IMR-90 (cell line): ENCODE data around the gene DSTYK. TPM values are rescaled to one million over a fixed set of nuclear protein-coding genes. Genes with fewer than 3 reads are reported as not detected.
A peak's percentile ranks its signal among the peaks of the same experiment; 100 is the strongest.

Experiments used
- ATAC-seq: fragments of 200-7000 bp; cut with Tn5 transposase; 2 replicates; pipeline ENCODE4 v1.9.1; 2020; ENCODE audit warnings: low read depth, mild to moderate bottlenecking, moderate library complexity
- BruUV-seq: library from RNA; stranded (reverse); fragments of 400-500 nt; replicated peaks from 2 replicates; lab custom pipeline; 2021; lab: Mats Ljungman, UMichigan
- CTCF ChIA-PET: fragments of 300-600 bp; formaldehyde crosslinking; extraction: SDS; loops from one replicate; lab custom pipeline; 2021; ENCODE audit warnings: antibody characterized with exemption; lab: Yijun Ruan, JAX
- POLR2A ChIA-PET: fragments of 300-600 bp; sonication (Branson Sonifier 250); formaldehyde crosslinking; loops from one replicate; lab custom pipeline; 2022; ENCODE audit warnings: antibody characterized with exemption; ENCODE audit not compliant: unreplicated experiment; lab: Charles Lee
- DNase-seq: peaks from one replicate; pipeline ENCODE4 v3.0.0; 2013
- H2AFZ ChIP-seq: replicated peaks from 2 replicates; pipeline ENCODE3; 2013; ENCODE audit warnings: low read length, mild to moderate bottlenecking; ENCODE audit not compliant: poor library complexity
- H2AK5ac ChIP-seq: 2 replicates; pipeline ENCODE4 v1.6.1; 2013; ENCODE audit warnings: low read depth, low read length, inconsistent platforms
- H2AK9ac ChIP-seq: replicated peaks from 2 replicates; pipeline ENCODE3; 2013; ENCODE audit warnings: mild to moderate bottlenecking, low read depth, low read length, moderate library complexity; ENCODE audit not compliant: poor library complexity
- H2BK120ac ChIP-seq: 2 replicates; pipeline ENCODE4 v1.6.1; 2013; ENCODE audit warnings: low read depth, low read length, inconsistent platforms
- H2BK15ac ChIP-seq: 3 replicates; pipeline ENCODE4 v1.6.1; 2013; ENCODE audit warnings: low read depth, low read length, inconsistent platforms
- H2BK20ac ChIP-seq: 2 replicates; pipeline ENCODE4 v1.6.1; 2013; ENCODE audit warnings: low read depth, mild to moderate bottlenecking, inconsistent platforms, low read length, moderate library complexity
- H2BK5ac ChIP-seq: 2 replicates; pipeline ENCODE4 v1.6.1; 2013; ENCODE audit warnings: mild to moderate bottlenecking, low read depth, low read length, inconsistent platforms; ENCODE audit not compliant: poor library complexity, severe bottlenecking
- H3K14ac ChIP-seq: replicated peaks from 2 replicates; pipeline ENCODE4 v1.6.1; 2013; ENCODE audit warnings: low read depth, low read length, inconsistent platforms
- H3K18ac ChIP-seq: 2 replicates; pipeline ENCODE4 v1.6.1; 2013; ENCODE audit warnings: low read depth, low read length, control low read depth
- H3K23ac ChIP-seq: 2 replicates; pipeline ENCODE4 v1.6.1; 2013; ENCODE audit warnings: low read depth, low read length, inconsistent platforms
- H3K27ac ChIP-seq: 2 replicates; pipeline ENCODE4 v1.5.1; 2013; ENCODE audit warnings: mild to moderate bottlenecking, control low read depth, low read length; ENCODE audit not compliant: insufficient read depth
- H3K27me3 ChIP-seq: 2 replicates; pipeline ENCODE4 v1.6.1; 2013; ENCODE audit warnings: low read length; ENCODE audit not compliant: control insufficient read depth, insufficient read depth
- H3K36me3 ChIP-seq: 2 replicates; pipeline ENCODE4 v1.6.1; 2013; ENCODE audit warnings: low read length, mixed read lengths; ENCODE audit not compliant: control insufficient read depth, insufficient read depth
- H3K4ac ChIP-seq: 2 replicates; pipeline ENCODE4 v1.6.1; 2013; ENCODE audit warnings: low read depth, low read length, inconsistent platforms
- H3K4me1 ChIP-seq: 2 replicates; pipeline ENCODE4 v1.6.1; 2013; ENCODE audit warnings: low read length, mixed read lengths; ENCODE audit not compliant: control insufficient read depth, insufficient read depth
- H3K4me2 ChIP-seq: 2 replicates; pipeline ENCODE4 v1.6.1; 2013; ENCODE audit warnings: low read depth, mild to moderate bottlenecking, control low read depth, low read length, moderate library complexity
- H3K4me3 ChIP-seq: 2 replicates; pipeline ENCODE4 v1.5.1; 2013; ENCODE audit warnings: low read depth, mild to moderate bottlenecking, control low read depth, low read length, moderate library complexity; ENCODE audit not compliant: insufficient read depth
- H3K56ac ChIP-seq: 2 replicates; pipeline ENCODE4 v1.6.1; 2013; ENCODE audit warnings: low read length, inconsistent platforms; ENCODE audit not compliant: insufficient read depth; ENCODE audit errors: extremely low read depth
- H3K79me1 ChIP-seq, 2 experiments: 2 replicates each; pipeline ENCODE4 v1.6.1; 2013; ENCODE audit warnings: low read length in 2 of 2, inconsistent platforms in 1 of 2, low read depth in 1 of 2
- H3K9ac ChIP-seq: 2 replicates; pipeline ENCODE4 v1.6.1; 2013; ENCODE audit warnings: low read depth, low read length, control low read depth
- H3K9me1 ChIP-seq: 2 replicates; pipeline ENCODE4 v1.6.1; 2013; ENCODE audit warnings: low read length, inconsistent platforms; ENCODE audit not compliant: insufficient read depth
- H3K9me3 ChIP-seq: 2 replicates; pipeline ENCODE4 v1.6.1; 2013; ENCODE audit warnings: low read length; ENCODE audit not compliant: control insufficient read depth, insufficient read depth
- H4K20me1 ChIP-seq: 2 replicates; pipeline ENCODE4 v1.6.1; 2013; ENCODE audit warnings: low read length, inconsistent platforms; ENCODE audit not compliant: insufficient read depth
- H4K5ac ChIP-seq: 2 replicates; pipeline ENCODE4 v1.6.1; 2013; ENCODE audit warnings: mild to moderate bottlenecking, low read depth, low read length, control low read depth
- H4K8ac ChIP-seq, 2 experiments: 2 replicates each; pipeline ENCODE4 v1.6.1; 2013; ENCODE audit warnings: low read depth in 2 of 2, low read length in 2 of 2, control low read depth in 1 of 2, inconsistent platforms in 1 of 2
- H4K91ac ChIP-seq: 2 replicates; pipeline ENCODE4 v1.6.1; 2013; ENCODE audit warnings: low read depth, low read length, inconsistent platforms; ENCODE audit not compliant: insufficient read depth
- BHLHE40 ChIP-seq: fragments of 150-350 bp; IDR thresholded peaks from 2 replicates; pipeline ENCODE4 v1.6.1; 2016; ENCODE audit warnings: mild to moderate bottlenecking, low read depth, low read length
- CEBPB ChIP-seq: IDR thresholded peaks from 2 replicates; pipeline ENCODE4 v1.6.1; 2012; ENCODE audit warnings: low read depth, low read length, improper control_type of control experiment
- CHD1 ChIP-seq: IDR thresholded peaks from 2 replicates; pipeline ENCODE4 v1.6.1; 2012; ENCODE audit warnings: low read depth, low read length, improper control_type of control experiment
- FOS ChIP-seq: fragments of 150-350 bp; IDR thresholded peaks from 2 replicates; pipeline ENCODE4 v1.6.1; 2016; ENCODE audit warnings: low read depth, low read length
- NFE2L2 ChIP-seq: fragments of 150-350 bp; IDR thresholded peaks from 2 replicates; pipeline ENCODE4 v1.6.1; 2016; ENCODE audit warnings: low read depth, mild to moderate bottlenecking, low read length
- RAD21 ChIP-seq: IDR thresholded peaks from 2 replicates; pipeline ENCODE4 v1.6.1; 2012; ENCODE audit warnings: low read length, improper control_type of control experiment
- RCOR1 ChIP-seq: IDR thresholded peaks from 2 replicates; pipeline ENCODE4 v1.6.1; 2012; ENCODE audit warnings: mild to moderate bottlenecking, low read length, improper control_type of control experiment; ENCODE audit not compliant: insufficient replicate concordance
- RFX5 ChIP-seq: IDR thresholded peaks from 2 replicates; pipeline ENCODE4 v1.8.0; 2012; ENCODE audit warnings: low read depth, mild to moderate bottlenecking, low read length, moderate library complexity
- SMC3 ChIP-seq: fragments of 150-350 bp; IDR thresholded peaks from 2 replicates; pipeline ENCODE4 v1.6.1; 2016; ENCODE audit warnings: low read depth, mild to moderate bottlenecking, antibody characterized with exemption, low read length, moderate library complexity
- WGBS, 2 experiments: methylation state at CpG; one replicate each; pipeline versions ENCODE4 v1.1.5 to v1.1.7; 2013; ENCODE audit warnings: missing lambda C conversion rate in 2 of 2; ENCODE audit not compliant: insufficient read length in 1 of 2; ENCODE audit errors: extremely low coverage in 2 of 2; 5-methylcytosine and 5-hydroxymethylcytosine counted together
- dilution Hi-C: fragments of 300-500 bp; cut with HindIII; formaldehyde crosslinking; loops from one replicate; pipeline ENCODE4 v1.14.3; 2018; ENCODE audit warnings: low sequenced_read_pairs; ENCODE audit not compliant: unreplicated experiment
- in situ Hi-C: fragments of 300-500 bp; cut with MboI; formaldehyde crosslinking; loops from 3 replicates; pipeline ENCODE4 v1.14.3; 2019; ENCODE audit warnings: low sequenced_read_pairs, inconsistent platforms, mixed read lengths
- intact Hi-C: fragments of 100-400 bp; cut with micrococcal nuclease; formaldehyde crosslinking; loops from 2 replicates; pipeline ENCODE4 v1.10.0; 2022
- polyA plus RNA-seq, 3 experiments: library from polyadenylated mRNA; depleted of rRNA; stranded (reverse); fragments of >200 nt; gene quantifications; 2 replicates each; pipeline ENCODE4 v1.2.3, GENCODE V29; 2012; ENCODE audit warnings: low replicate concordance in 1 of 3
- total RNA-seq: library from RNA; depleted of rRNA; stranded (reverse); fragments of >200 nt; gene quantifications from 2 replicates; pipeline ENCODE4 v1.2.3, GENCODE V29; 2012
- TF ChIP-seq, protein P1 (sequence below): fragments of 150-350 bp; IDR thresholded peaks from 2 replicates; pipeline ENCODE4 v1.6.1; 2017; ENCODE audit warnings: mild to moderate bottlenecking, antibody characterized with exemption, low read length, low read depth
- TF ChIP-seq, protein P2 (sequence below): conservative IDR thresholded peaks from 2 replicates; pipeline ENCODE4 v1.5.1; 2012; ENCODE audit warnings: mild to moderate bottlenecking, low read depth, low read length, improper control_type of control experiment
- TF ChIP-seq, protein P3 (sequence below): fragments of 150-350 bp; IDR thresholded peaks from 2 replicates; pipeline ENCODE4 v1.6.1; 2016; ENCODE audit warnings: low read depth, mild to moderate bottlenecking, low read length, moderate library complexity, borderline replicate concordance

Gene DSTYK
- total and polyA plus RNA-seq, 2 of the 4 experiments (the other 2 are of a cell fraction): 8.0 to 18.3 TPM

DNA sequence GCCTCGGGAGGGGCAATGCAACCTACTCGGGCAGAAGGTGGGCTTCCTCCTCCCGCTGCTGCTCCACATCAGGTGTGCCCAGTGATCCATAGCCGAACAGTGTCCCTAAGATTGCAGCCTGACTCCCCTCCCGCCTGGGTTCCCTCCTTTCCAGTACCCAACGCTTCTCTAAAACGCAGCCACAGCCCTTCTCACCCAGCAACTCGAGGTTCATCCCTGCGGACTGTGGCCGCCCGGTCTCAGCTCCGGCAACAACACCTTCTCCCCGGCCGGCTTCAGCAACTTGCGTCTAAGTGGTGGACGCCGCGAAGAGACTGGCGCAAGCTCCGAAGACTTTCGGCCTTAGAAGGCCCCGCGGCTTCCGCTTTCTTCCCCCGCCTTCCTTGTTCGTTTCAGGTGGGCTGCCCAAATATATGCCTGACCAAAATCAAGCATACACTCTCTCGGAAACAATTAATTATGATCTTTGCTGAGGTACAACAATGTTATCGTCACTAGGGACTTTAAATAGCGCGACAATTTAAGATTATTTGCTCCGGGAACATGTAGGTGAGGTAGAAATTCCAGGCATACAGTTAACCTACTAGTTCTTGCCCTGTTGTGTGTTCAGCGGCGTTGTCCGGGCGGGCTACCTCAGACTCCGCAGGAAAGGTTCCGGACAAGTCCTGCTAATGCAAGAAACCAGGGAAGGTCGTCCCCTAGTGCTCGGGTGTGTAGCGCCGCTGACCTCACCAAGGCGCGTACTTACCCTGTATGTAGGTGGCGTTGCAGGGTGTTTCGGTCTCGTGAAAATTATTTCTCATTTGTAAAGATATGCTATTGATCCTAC is 89.6 kb downstream of the DSTYK start, which contains the start of gene RBBP5:
TSS of gene RBBP5 (minus strand) at position 319 of the 829 bp plus-strand sequence. CDS start at position 214, 105 bp downstream.
- H3K23ac ChIP-seq: peak within 1 kb of the TSS; percentile 75; the same call in 1 of the 2 replicates
- H3K9me3 ChIP-seq: no peaks in the 10 kb centered on the region
- H3K4me3 ChIP-seq: peak within 1 kb of the TSS; percentile 89
- WGBS, 2 experiments: 0% methylated on average over 14 of the region's 46 CpGs; no CpG with 5 or more reads in 1 of the 2 experiments
- peak within 1 kb of the TSS; percentile 98 for H2BK5ac ChIP-seq
- H2BK15ac ChIP-seq: peak within 1 kb of the TSS; percentile 94; the same call in 2 of the 3 replicates
- dilution Hi-C loops: no loop called here
- H2AK9ac ChIP-seq: peak within 1 kb of the TSS; percentile 93
- H4K8ac ChIP-seq: peak within 1 kb of the TSS; percentile 55 to 96
- H3K9me1 ChIP-seq: no peaks in the 10 kb centered on the region
- peaks cover 2% of the 10 kb centered on the region; the same call in 1 of the 2 replicates for H3K36me3 ChIP-seq
- H2BK120ac ChIP-seq: peak within 1 kb of the TSS; percentile 88
- peak within 1 kb of the TSS; percentile 76 for H4K5ac ChIP-seq
- H3K27ac ChIP-seq: peak within 1 kb of the TSS; percentile 88
- peak within 1 kb of the TSS; percentile 98 for H2AFZ ChIP-seq
- peaks cover 2% of the 10 kb centered on the region; the same call in 1 of the 2 replicates for H3K4me1 ChIP-seq
- in situ Hi-C loops: no loop called here
- CTCF ChIA-PET: interaction anchor here (0.8 to 1.0 kb wide), 3 partner anchors 19 to 51 kb away, joined by 4 to 6 read pairs (median 5); no protein-coding TSS in a partner anchor
- H2AK5ac ChIP-seq: peak within 1 kb of the TSS; percentile 89
- H3K27me3 ChIP-seq: no peaks in the 10 kb centered on the region
- H3K4me2 ChIP-seq: peak within 1 kb of the TSS; percentile 99
- ATAC-seq: peak; percentile 99
- intact Hi-C loops: loop anchor here (1.0 to 2.0 kb wide), 6 partner anchors 19 to 135 kb away; partner anchors contain the start of genes DSTYK and TMCC2
- H3K9ac ChIP-seq: peak within 1 kb of the TSS; percentile 98
- H3K79me1 ChIP-seq: peaks cover 8 to 32% of the 10 kb centered on the region in 2 experiments; a peak in 3 of 4 replicates
- H2BK20ac ChIP-seq: peak within 1 kb of the TSS; percentile 79
- peak; percentile 98 for DNase-seq
- POLR2A ChIA-PET: interaction anchor here (0.8 kb wide), 1 partner anchor 24 kb away, joined by 7 read pairs; no protein-coding TSS in a partner anchor
- peak within 1 kb of the TSS; percentile 78 for H3K14ac ChIP-seq
- TSS peak; percentile 66 for BruUV-seq
- peak within 1 kb of the TSS; percentile 100 for H3K56ac ChIP-seq
- peak within 1 kb of the TSS; percentile 87 for H3K18ac ChIP-seq
- H4K91ac ChIP-seq: peak within 1 kb of the TSS; percentile 96
- H4K20me1 ChIP-seq: no peaks in the 10 kb centered on the region
- peak within 1 kb of the TSS; percentile 81 for H3K4ac ChIP-seq
- TF ChIP-seq, protein P1, sequence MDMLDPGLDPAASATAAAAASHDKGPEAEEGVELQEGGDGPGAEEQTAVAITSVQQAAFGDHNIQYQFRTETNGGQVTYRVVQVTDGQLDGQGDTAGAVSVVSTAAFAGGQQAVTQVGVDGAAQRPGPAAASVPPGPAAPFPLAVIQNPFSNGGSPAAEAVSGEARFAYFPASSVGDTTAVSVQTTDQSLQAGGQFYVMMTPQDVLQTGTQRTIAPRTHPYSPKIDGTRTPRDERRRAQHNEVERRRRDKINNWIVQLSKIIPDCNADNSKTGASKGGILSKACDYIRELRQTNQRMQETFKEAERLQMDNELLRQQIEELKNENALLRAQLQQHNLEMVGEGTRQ: 0 out of 2 replicates have a peak, but pooled peaks have one; percentile 18
- TF ChIP-seq, protein P2, sequence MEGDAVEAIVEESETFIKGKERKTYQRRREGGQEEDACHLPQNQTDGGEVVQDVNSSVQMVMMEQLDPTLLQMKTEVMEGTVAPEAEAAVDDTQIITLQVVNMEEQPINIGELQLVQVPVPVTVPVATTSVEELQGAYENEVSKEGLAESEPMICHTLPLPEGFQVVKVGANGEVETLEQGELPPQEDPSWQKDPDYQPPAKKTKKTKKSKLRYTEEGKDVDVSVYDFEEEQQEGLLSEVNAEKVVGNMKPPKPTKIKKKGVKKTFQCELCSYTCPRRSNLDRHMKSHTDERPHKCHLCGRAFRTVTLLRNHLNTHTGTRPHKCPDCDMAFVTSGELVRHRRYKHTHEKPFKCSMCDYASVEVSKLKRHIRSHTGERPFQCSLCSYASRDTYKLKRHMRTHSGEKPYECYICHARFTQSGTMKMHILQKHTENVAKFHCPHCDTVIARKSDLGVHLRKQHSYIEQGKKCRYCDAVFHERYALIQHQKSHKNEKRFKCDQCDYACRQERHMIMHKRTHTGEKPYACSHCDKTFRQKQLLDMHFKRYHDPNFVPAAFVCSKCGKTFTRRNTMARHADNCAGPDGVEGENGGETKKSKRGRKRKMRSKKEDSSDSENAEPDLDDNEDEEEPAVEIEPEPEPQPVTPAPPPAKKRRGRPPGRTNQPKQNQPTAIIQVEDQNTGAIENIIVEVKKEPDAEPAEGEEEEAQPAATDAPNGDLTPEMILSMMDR: peak; percentile 89
- TF ChIP-seq RCOR1 (no peak), BHLHE40 (peak; percentile 72), SMC3 (peak; percentile 65), NFE2L2 (0 out of 2 replicates have a peak, but pooled peaks have one; percentile 17), FOS (peak; percentile 58), RAD21 (peak; percentile 61), CEBPB (peak; percentile 34; the same call in 1 of the 2 replicates), CHD1 (0 out of 2 replicates have a peak, but pooled peaks have one; percentile 52), RFX5 (no peak)
- TF ChIP-seq, protein P3, sequence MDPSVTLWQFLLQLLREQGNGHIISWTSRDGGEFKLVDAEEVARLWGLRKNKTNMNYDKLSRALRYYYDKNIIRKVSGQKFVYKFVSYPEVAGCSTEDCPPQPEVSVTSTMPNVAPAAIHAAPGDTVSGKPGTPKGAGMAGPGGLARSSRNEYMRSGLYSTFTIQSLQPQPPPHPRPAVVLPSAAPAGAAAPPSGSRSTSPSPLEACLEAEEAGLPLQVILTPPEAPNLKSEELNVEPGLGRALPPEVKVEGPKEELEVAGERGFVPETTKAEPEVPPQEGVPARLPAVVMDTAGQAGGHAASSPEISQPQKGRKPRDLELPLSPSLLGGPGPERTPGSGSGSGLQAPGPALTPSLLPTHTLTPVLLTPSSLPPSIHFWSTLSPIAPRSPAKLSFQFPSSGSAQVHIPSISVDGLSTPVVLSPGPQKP: no peak
